NCI-H2029 treated with DMSO at 0.1 percent for 48 hours (cell line): ENCODE data around the gene PCMTD2.

Experiments used
- DNase-seq: peaks from one replicate; lab custom pipeline; 2025; lab: John Stamatoyannopoulos, UW

Gene PCMTD2

GRCh38 chr20:64238851-64239387, 16.6 kb upstream of the PCMTD2 start:
- DNase-seq = no peak

- no peak for DNase-seq
Observed at GRCh38 chr20:64239449-64240242, 15.9 kb upstream of the PCMTD2 start.

GRCh38 chr20:64240243-64241015, 15.1 kb upstream of the PCMTD2 start:
- no peak for DNase-seq

GRCh38 chr20:64241061-64241460, 14.5 kb upstream of the PCMTD2 start:
- no peak for DNase-seq

GRCh38 chr20:64242003-64242796, 13.3 kb upstream of the PCMTD2 start:
- no peak for DNase-seq

GRCh38 chr20:64242797-64243475, 12.6 kb upstream of the PCMTD2 start:
- DNase-seq = no peak

- DNase-seq = no peak
Observed at GRCh38 chr20:64244281-64244805, 11.2 kb upstream of the PCMTD2 start.

GRCh38 chr20:64244870-64245603, 10.5 kb upstream of the PCMTD2 start:
- no peak for DNase-seq

- DNase-seq = no peak
Observed at GRCh38 chr20:64245746-64246595, 9.6 kb upstream of the PCMTD2 start.

GRCh38 chr20:64246616-64247306, 8.8 kb upstream of the PCMTD2 start:
- DNase-seq = no peak

GRCh38 chr20:64247307-64247618, 8.3 kb upstream of the PCMTD2 start:
- no peak for DNase-seq

- DNase-seq = no peak
Observed at GRCh38 chr20:64247970-64248841, 7.3 kb upstream of the PCMTD2 start.

- DNase-seq = no peak
Observed at GRCh38 chr20:64250027-64250426, 5.5 kb upstream of the PCMTD2 start.

- DNase-seq = no peak
Observed at GRCh38 chr20:64253000-64253383, 2.6 kb upstream of the PCMTD2 start.

- DNase-seq = no peak
Observed at GRCh38 chr20:64253443-64253842, 2.1 kb upstream of the PCMTD2 start.

- DNase-seq = no peak
Observed at GRCh38 chr20:64254156-64254555, 1.4 kb upstream of the PCMTD2 start.

- no peak for DNase-seq
Observed at GRCh38 chr20:64254571-64255360, 782 bp upstream of the PCMTD2 start.
